HL-60 (cell line): ENCODE measurements around the gene LRRC57.

ENCODE experiments used
- DNase-seq, 2 experiments: peaks; one replicate each; pipeline ENCODE4 v3.0.0-alpha.2; 2010 to 2020; ENCODE audit warnings: low read depth in 1 of 2, low spot score in 1 of 2
- H3K27ac ChIP-seq: fragments of 250-450 bp; sonication (Bioruptor Pico); replicated peaks from 2 replicates; pipeline ENCODE4 v1.5.1; 2020; ENCODE audit warnings: mild to moderate bottlenecking, moderate library complexity
- H3K27me3 ChIP-seq: fragments of 250-450 bp; sonication (Bioruptor Pico); 2 replicates; pipeline ENCODE4 v1.5.1; 2021; ENCODE audit warnings: mild to moderate bottlenecking, moderate library complexity; ENCODE audit not compliant: insufficient read depth, poor library complexity, severe bottlenecking
- H3K4me3 ChIP-seq: replicated peaks from 2 replicates; pipeline ENCODE4 v1.5.1; 2011; ENCODE audit warnings: mild to moderate bottlenecking, control low read depth, low read length; ENCODE audit not compliant: insufficient read depth
- GABPA ChIP-seq: IDR thresholded peaks from 2 replicates; pipeline ENCODE4 v1.6.1; 2012; ENCODE audit warnings: low read depth
- POLR2AphosphoS5 ChIP-seq: IDR thresholded peaks from 2 replicates; pipeline ENCODE4 v1.6.1; 2012; ENCODE audit warnings: low read depth
- SPI1 ChIP-seq: IDR thresholded peaks from 2 replicates; pipeline ENCODE4 v1.6.1; 2012; ENCODE audit warnings: low read depth, mild to moderate bottlenecking, borderline replicate concordance
- TF ChIP-seq, protein P1 (sequence below): IDR thresholded peaks from 2 replicates; pipeline ENCODE4 v1.6.1; 2012; ENCODE audit warnings: low read depth; ENCODE audit not compliant: insufficient replicate concordance
- TF ChIP-seq, protein P2 (sequence below): IDR thresholded peaks from one replicate; pipeline ENCODE4 v1.5.1; 2011; ENCODE audit warnings: low read length, control low read depth, inconsistent platforms; ENCODE audit not compliant: insufficient read depth

The LRRC57 gene

DNA sequence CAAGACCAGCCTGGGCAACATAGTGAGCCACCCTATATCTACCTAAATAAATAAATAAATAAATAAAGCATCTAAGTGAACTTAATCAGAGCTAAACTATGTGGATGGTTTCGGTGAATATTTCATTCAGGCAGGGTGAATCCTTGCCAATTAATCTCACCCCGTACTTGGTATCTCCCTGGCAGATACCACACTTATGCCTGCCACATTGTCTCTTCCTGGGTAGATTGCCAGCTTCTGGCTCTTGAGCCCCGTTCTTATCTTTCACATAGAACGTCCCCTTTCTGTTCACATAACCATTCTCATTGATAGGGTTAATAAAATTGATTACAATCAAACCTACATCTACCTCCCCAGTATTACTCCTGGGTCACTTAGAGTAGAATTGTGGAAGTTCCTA is 46.1 kb downstream of the LRRC57 start:
- no peak overlapping the region for H3K27ac ChIP-seq
- H3K27me3 ChIP-seq: no peaks in the 10 kb centered on the region
- H3K4me3 ChIP-seq: no peak overlapping the region
- TF ChIP-seq, protein P1, sequence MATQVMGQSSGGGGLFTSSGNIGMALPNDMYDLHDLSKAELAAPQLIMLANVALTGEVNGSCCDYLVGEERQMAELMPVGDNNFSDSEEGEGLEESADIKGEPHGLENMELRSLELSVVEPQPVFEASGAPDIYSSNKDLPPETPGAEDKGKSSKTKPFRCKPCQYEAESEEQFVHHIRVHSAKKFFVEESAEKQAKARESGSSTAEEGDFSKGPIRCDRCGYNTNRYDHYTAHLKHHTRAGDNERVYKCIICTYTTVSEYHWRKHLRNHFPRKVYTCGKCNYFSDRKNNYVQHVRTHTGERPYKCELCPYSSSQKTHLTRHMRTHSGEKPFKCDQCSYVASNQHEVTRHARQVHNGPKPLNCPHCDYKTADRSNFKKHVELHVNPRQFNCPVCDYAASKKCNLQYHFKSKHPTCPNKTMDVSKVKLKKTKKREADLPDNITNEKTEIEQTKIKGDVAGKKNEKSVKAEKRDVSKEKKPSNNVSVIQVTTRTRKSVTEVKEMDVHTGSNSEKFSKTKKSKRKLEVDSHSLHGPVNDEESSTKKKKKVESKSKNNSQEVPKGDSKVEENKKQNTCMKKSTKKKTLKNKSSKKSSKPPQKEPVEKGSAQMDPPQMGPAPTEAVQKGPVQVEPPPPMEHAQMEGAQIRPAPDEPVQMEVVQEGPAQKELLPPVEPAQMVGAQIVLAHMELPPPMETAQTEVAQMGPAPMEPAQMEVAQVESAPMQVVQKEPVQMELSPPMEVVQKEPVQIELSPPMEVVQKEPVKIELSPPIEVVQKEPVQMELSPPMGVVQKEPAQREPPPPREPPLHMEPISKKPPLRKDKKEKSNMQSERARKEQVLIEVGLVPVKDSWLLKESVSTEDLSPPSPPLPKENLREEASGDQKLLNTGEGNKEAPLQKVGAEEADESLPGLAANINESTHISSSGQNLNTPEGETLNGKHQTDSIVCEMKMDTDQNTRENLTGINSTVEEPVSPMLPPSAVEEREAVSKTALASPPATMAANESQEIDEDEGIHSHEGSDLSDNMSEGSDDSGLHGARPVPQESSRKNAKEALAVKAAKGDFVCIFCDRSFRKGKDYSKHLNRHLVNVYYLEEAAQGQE: no peak
- DNase-seq: no peak

DNA sequence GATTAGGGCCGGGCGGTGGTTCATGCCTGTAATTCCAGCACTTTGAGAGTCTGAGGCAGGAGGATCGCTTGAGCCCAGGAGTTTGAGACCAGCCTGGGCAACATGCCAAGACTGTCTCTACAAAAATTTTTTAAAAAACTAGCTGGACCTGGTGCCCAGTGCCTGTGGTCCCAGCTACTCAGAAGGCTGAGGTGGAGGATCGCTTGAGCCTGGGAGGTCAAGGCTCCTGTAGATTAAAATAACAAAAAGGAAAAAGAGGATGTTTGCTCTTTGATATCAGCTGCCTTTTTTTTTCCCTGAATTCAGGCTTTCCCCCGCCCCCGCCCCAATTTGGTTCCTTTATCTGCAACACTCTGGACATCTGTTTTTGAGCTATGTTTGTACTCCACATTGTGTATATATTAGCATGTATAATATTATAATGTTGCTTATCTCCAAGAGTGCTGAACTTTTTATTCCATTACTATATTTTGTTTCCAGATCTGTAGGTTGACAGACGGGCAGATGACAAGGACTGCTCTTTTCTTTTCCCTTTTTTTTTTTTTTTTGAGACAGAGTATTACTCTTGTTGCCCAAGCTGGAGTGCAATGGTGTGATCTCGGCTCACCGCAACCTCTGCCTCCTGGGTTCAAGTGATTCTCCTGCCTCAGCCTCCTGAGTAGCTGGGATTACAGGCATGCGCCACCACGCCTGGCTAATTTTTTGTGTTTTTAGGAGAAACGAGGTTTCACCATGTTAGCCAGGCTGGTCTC is 48.6 kb downstream of the LRRC57 start:
- no peak for TF ChIP-seq SPI1
- TF ChIP-seq, protein P1: no peak
- TF ChIP-seq, protein P2, sequence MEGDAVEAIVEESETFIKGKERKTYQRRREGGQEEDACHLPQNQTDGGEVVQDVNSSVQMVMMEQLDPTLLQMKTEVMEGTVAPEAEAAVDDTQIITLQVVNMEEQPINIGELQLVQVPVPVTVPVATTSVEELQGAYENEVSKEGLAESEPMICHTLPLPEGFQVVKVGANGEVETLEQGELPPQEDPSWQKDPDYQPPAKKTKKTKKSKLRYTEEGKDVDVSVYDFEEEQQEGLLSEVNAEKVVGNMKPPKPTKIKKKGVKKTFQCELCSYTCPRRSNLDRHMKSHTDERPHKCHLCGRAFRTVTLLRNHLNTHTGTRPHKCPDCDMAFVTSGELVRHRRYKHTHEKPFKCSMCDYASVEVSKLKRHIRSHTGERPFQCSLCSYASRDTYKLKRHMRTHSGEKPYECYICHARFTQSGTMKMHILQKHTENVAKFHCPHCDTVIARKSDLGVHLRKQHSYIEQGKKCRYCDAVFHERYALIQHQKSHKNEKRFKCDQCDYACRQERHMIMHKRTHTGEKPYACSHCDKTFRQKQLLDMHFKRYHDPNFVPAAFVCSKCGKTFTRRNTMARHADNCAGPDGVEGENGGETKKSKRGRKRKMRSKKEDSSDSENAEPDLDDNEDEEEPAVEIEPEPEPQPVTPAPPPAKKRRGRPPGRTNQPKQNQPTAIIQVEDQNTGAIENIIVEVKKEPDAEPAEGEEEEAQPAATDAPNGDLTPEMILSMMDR: no peak
- TF ChIP-seq POLR2AphosphoS5: no peak
- TF ChIP-seq GABPA: no peak
- no peak for DNase-seq
- no peak overlapping the region for H3K4me3 ChIP-seq
- H3K27me3 ChIP-seq: no peaks in the 10 kb centered on the region
- peak overlapping the region; percentile 12 for H3K27ac ChIP-seq

DNA sequence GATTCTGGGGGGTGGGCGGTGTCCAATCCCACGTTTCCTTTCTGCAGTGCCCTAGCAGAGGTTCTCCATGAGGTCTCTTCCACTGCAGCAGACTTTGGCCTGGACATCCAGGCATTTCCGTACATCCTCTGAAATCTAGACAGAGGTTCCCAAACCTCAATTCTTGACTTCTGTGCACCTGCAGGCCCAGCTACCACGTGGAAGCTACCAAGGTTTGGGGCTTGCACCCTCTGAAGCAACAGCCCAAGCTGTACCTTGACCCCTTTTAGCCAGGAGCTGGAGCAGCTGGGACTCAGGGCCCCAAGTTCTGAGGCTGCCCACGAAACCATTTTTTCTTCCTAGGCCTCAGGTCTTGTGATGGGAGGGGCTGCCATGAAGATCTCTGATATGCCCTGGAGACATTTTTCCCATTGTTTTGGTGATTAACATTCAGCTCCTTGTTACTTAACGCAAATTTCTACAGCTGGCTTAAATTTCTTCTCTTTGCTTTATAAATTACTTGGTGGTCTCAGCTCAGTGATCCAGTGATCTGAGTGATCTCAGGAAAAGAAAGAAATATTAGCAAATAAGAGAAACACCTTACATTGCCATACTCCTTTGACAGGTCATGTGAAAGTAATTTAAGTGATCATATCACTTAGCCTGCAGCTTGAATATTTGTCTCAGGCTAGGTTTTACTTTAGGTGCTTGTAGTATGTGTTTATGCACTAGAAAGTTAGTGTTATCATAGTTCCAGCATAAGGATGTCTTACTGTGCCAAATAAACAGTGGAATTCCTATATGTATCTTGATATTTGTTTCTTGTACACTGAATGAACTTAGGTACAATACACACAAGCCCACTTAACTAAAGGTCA is 50.2 kb downstream of the LRRC57 start:
- no peak for DNase-seq
- no peaks in the 10 kb centered on the region for H3K27me3 ChIP-seq
- H3K27ac ChIP-seq: no peak overlapping the region
- no peak overlapping the region for H3K4me3 ChIP-seq
- TF ChIP-seq SPI1: no peak
- no peak for TF ChIP-seq POLR2AphosphoS5
- TF ChIP-seq GABPA: no peak
- TF ChIP-seq, protein P1: no peak
- TF ChIP-seq, protein P2: no peak
